Endothelial cell of umbilical vein (primary cell): ENCODE results near the gene PLA2G4F. TPM values are rescaled to one million over a fixed set of nuclear protein-coding genes. Genes with fewer than 3 reads are reported as not detected.

Experiments
- BruUV-seq: library from RNA; stranded (reverse); fragments of 400-500 nt; replicated peaks from 2 replicates; lab custom pipeline; 2021; lab: Mats Ljungman, UMichigan
- CTCF ChIA-PET: fragments of 300-600, 350-600 bp; sonication (Branson Sonifier 250); formaldehyde crosslinking; loops from one replicate; lab custom pipeline; 2021; ENCODE audit warnings: antibody characterized with exemption, inconsistent platforms; lab: Charles Lee
- POLR2A ChIA-PET: fragments of 300-600, 350-600 bp; sonication (Branson Sonifier 250); formaldehyde crosslinking; loops from one replicate; lab custom pipeline; 2021; ENCODE audit warnings: antibody characterized with exemption, inconsistent platforms; lab: Charles Lee
- DNase-seq: peaks from one replicate; pipeline ENCODE4 v3.0.0-alpha.2; 2011; ENCODE audit warnings: low read depth, low spot score
- FAIRE-seq: peaks from 2 replicates; lab custom pipeline; 2011; peaks lifted over from hg19 to GRCh38; lab: Jason Lieb, UNC
- H2AFZ ChIP-seq: 2 replicates; pipeline ENCODE4 v1.6.0; 2012; ENCODE audit warnings: low read depth, low read length, control low read depth, inconsistent platforms
- H3K27ac ChIP-seq: 2 replicates; pipeline ENCODE4 v1.5.1; 2011; ENCODE audit warnings: low read depth, mild to moderate bottlenecking, control low read depth, low read length, moderate library complexity; ENCODE audit not compliant: insufficient read depth
- H3K27me3 ChIP-seq, 2 experiments: 2 replicates each; pipeline versions ENCODE4 v1.6.0 to v1.6.1; 2011; ENCODE audit warnings: low read length in 2 of 2, mixed read lengths in 1 of 2; ENCODE audit not compliant: control insufficient read depth in 2 of 2, insufficient read depth in 2 of 2
- H3K36me3 ChIP-seq, 2 experiments: 2 replicates in 1 of 2; 3 replicates in 1 of 2; pipeline ENCODE4 v1.5.1; 2011; ENCODE audit warnings: low read length in 2 of 2, mild to moderate bottlenecking in 1 of 2, moderate library complexity in 1 of 2; ENCODE audit not compliant: control insufficient read depth in 2 of 2, insufficient read depth in 2 of 2; ENCODE audit errors: extremely low read depth in 1 of 2
- H3K4me1 ChIP-seq: 3 replicates; pipeline ENCODE4 v1.5.1; 2011; ENCODE audit warnings: mild to moderate bottlenecking, low read length; ENCODE audit not compliant: control insufficient read depth, insufficient read depth; ENCODE audit errors: extremely low read depth
- H3K4me2 ChIP-seq: 2 replicates; pipeline ENCODE4 v1.6.1; 2011; ENCODE audit warnings: low read length, control low read depth, mixed read lengths; ENCODE audit not compliant: insufficient read depth
- H3K4me3 ChIP-seq, 3 experiments: fragments of 200-600 bp in 1 of 3; sonication (generic), shearing (Covaris generic) in 1 of 3; replicated peaks in 1 of 3; 2 replicates each; pipeline ENCODE4 v1.5.1; 2011 to 2016; ENCODE audit warnings: control low read depth in 3 of 3, low read length in 3 of 3, mild to moderate bottlenecking in 2 of 3, inconsistent platforms in 1 of 3, low read depth in 1 of 3, moderate library complexity in 1 of 3; ENCODE audit not compliant: insufficient read depth in 1 of 3
- H3K79me2 ChIP-seq: 2 replicates; pipeline ENCODE4 v1.6.0; 2012; ENCODE audit warnings: low read length, inconsistent platforms; ENCODE audit not compliant: control insufficient read depth, insufficient read depth
- H3K9ac ChIP-seq: replicated peaks from 2 replicates; pipeline ENCODE3; 2011; ENCODE audit warnings: low read length, control low read depth; ENCODE audit not compliant: insufficient read depth; ENCODE audit errors: extremely low read depth
- H3K9me1 ChIP-seq: replicated peaks from 3 replicates; pipeline ENCODE4 v1.6.0; 2011; ENCODE audit warnings: mild to moderate bottlenecking, low read length; ENCODE audit not compliant: control insufficient read depth, insufficient read depth; ENCODE audit errors: extremely low read depth
- H3K9me3 ChIP-seq: replicated peaks from 2 replicates; pipeline ENCODE4 v1.5.1; 2012; ENCODE audit warnings: low read length, inconsistent platforms; ENCODE audit not compliant: control insufficient read depth, insufficient read depth
- H4K20me1 ChIP-seq: replicated peaks from 2 replicates; pipeline ENCODE3; 2011; ENCODE audit warnings: mild to moderate bottlenecking, low read length; ENCODE audit not compliant: control insufficient read depth, insufficient read depth; ENCODE audit errors: extremely low read depth
- CTCF ChIP-seq, 2 donors: IDR thresholded peaks; 1 replicate in 1 of 2; 2 replicates in 1 of 2; pipeline ENCODE4 v1.5.1; 2011; ENCODE audit warnings: low read length in 2 of 2, mild to moderate bottlenecking in 2 of 2, moderate library complexity in 2 of 2, control low read depth in 1 of 2, inconsistent platforms in 1 of 2, low read depth in 1 of 2; ENCODE audit not compliant: insufficient read depth in 1 of 2; ENCODE audit errors: extremely low read depth in 1 of 2
- FOS ChIP-seq: IDR thresholded peaks from 2 replicates; pipeline ENCODE4 v1.6.1; 2011; ENCODE audit warnings: mild to moderate bottlenecking, low read length, moderate library complexity, borderline replicate concordance; ENCODE audit not compliant: insufficient read depth
- GATA2 ChIP-seq: IDR thresholded peaks from 2 replicates; pipeline ENCODE4 v1.7.0; 2011; ENCODE audit warnings: low read depth, mild to moderate bottlenecking, moderate library complexity, mixed read lengths, low read length; ENCODE audit not compliant: insufficient read length, insufficient read depth
- JUN ChIP-seq: IDR thresholded peaks from 2 replicates; pipeline ENCODE4 v1.6.1; 2011; ENCODE audit warnings: borderline replicate concordance, low read depth; ENCODE audit not compliant: insufficient read length, insufficient read depth
- MAX ChIP-seq: IDR thresholded peaks from 2 replicates; pipeline ENCODE4 v1.6.1; 2011; ENCODE audit not compliant: insufficient read depth, insufficient read length
- MYC ChIP-seq: IDR thresholded peaks from one replicate; pipeline ENCODE4 v1.6.1; 2011; ENCODE audit warnings: mild to moderate bottlenecking, low read depth, low read length
- POLR2A ChIP-seq: IDR thresholded peaks from 2 replicates; pipeline ENCODE4 v1.6.1; 2012; ENCODE audit warnings: low read depth, mild to moderate bottlenecking, control low read depth, low read length
- dilution Hi-C: fragments of 300-500 bp; cut with MboI; formaldehyde crosslinking; loops from one replicate; pipeline ENCODE4 v1.15.0; 2019; ENCODE audit warnings: low sequenced_read_pairs; ENCODE audit not compliant: extremely low pct_ligation_motif_present
- intact Hi-C: fragments of 100-400 bp; cut with micrococcal nuclease; formaldehyde crosslinking; loops from one replicate; pipeline ENCODE4 v1.10.0; 2022
- polyA plus RNA-seq, 4 experiments: library from polyadenylated mRNA; depleted of rRNA in 3 of 4; stranded (reverse) in 3 of 4; unstranded in 1 of 4; fragments of >200 nt; gene quantifications; 2 replicates each; pipeline versions ENCODE4 v1.2.1 to v1.2.3, GENCODE V29; 2011 to 2012; ENCODE audit warnings: missing spikeins in 1 of 4
- total RNA-seq: library from RNA; stranded (reverse); gene quantifications from 2 replicates; pipeline ENCODE4 v1.2.3, GENCODE V29; 2021

The PLA2G4F gene
- total and polyA plus RNA-seq, 2 donors (not counting 3 experiments of a cell fraction or from before 2014, with no cell fraction given), result not detected

GRCh38 chr15:42128476-42128875 lies 28.0 kb downstream of the PLA2G4F start:
- Histone ChIP-seq H3K36me3 (no peaks in the 10 kb centered on the region), H3K4me3 (no peak overlapping the region), H3K79me2 (no peaks in the 10 kb centered on the region), H4K20me1 (no peaks in the 10 kb centered on the region), H3K27me3 (peaks cover 18 to 21% of the 10 kb centered on the region in 2 experiments), H3K9me3 (no peaks in the 10 kb centered on the region), H3K4me2 (no peak overlapping the region), H2AFZ (no peak overlapping the region), H3K27ac (no peak overlapping the region), H3K9me1 (no peaks in the 10 kb centered on the region), H3K9ac (no peak overlapping the region), H3K4me1 (no peaks in the 10 kb centered on the region)
- DNase-seq (no peak), FAIRE-seq (no peak)
- ChIA-PET CTCF (interaction anchor here (0.7 to 1.2 kb wide), 3 partner anchors 9 to 15 kb away, joined by 3 to 4 read pairs (median 4); no protein-coding TSS in a partner anchor), POLR2A (no interaction called here)
- TF ChIP-seq MYC (no peak), GATA2 (no peak), CTCF (IDR thresholded peaks at IDR 0.05; ENCODE audit: extremely low read depth in 1 of 2, insufficient read depth in 1 of 2, low read depth in 1 of 2, low read length in 2 of 2) (no peak)
- intact Hi-C loops, result no loop called here
- no TSS peak for BruUV-seq
- dilution Hi-C loops, result no loop called here

GRCh38 chr15:42123546-42123945 lies 32.9 kb downstream of the PLA2G4F start:
- Histone ChIP-seq H3K4me1 (no peaks in the 10 kb centered on the region), H3K79me2 (no peaks in the 10 kb centered on the region), H3K27me3 (peaks cover 5 to 27% of the 10 kb centered on the region in 2 experiments), H3K9me1 (no peaks in the 10 kb centered on the region), H3K36me3 (no peaks in the 10 kb centered on the region), H4K20me1 (no peaks in the 10 kb centered on the region), H2AFZ (no peak overlapping the region), H3K4me2 (no peak overlapping the region), H3K9me3 (no peaks in the 10 kb centered on the region), H3K9ac (no peak overlapping the region), H3K27ac (no peak overlapping the region), H3K4me3 (no peak overlapping the region)
- ChIA-PET CTCF (interaction anchor here (0.9 to 3.8 kb wide), 2 partner anchors 11 to 13 kb away, joined by 3 to 13 read pairs; no protein-coding TSS in a partner anchor), POLR2A (no interaction called here)
- FAIRE-seq, result no peak
- intact Hi-C loops, result no loop called here
- no peak for DNase-seq
- TF ChIP-seq FOS, result no peak
- no peak for TF ChIP-seq GATA2
- no peak for TF ChIP-seq JUN
- TF ChIP-seq POLR2A, result no peak
- no peak for TF ChIP-seq MAX
- dilution Hi-C loops, result no loop called here
- BruUV-seq, result no TSS peak
